GM04504 (cell line): ENCODE data around the gene SNUPN.
"Not testable (repeated sequence)": the region's sequence is repeated elsewhere in the genome, so short reads cannot be mapped to it uniquely, and the experiment has no call there.

Experiments
- DNase-seq: peaks from one replicate; pipeline ENCODE4 v3.0.0-alpha.2; 2012; ENCODE audit warnings: low read depth

SNUPN gene

DNA sequence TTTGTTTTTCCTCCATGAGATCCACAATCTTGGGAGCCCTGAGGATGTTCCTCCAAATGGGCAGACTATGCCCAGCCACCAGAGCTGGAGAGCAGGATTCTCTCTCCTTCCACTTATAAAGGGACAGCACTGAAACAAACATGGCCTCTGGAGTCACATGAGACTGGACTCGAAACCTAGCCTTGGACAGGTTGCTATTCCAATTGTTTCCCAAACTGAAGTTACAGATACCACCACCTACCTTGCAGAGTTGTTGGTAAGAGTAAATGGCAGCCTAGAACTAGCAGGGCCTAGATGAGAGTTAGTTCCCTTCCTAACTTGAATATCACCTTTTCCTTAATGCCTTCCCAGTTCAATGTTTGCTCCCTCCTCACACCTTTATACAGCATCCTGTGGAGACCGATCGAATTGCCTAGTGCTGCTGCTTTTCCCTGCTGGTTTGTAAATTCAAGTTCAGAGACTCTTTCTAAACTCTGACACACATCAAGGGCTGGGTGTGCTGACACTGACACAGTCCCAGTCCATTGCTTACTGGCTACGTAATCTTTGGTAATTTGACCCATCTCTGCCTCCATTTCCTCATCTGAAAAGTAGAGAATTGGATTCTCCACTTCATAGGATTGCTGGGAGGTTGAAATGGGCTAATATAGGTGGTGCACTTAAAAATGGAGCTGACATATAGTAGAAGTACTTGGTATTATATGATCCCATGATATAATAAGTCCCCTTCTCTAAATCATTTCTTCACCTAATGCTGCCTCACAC, 11.9 kb upstream of the SNUPN start:
- DNase-seq: no peak

- no peak for DNase-seq
These were observed 10.5 kb upstream of the SNUPN start for GRCh38 chr15:75636026-75636425.

DNA sequence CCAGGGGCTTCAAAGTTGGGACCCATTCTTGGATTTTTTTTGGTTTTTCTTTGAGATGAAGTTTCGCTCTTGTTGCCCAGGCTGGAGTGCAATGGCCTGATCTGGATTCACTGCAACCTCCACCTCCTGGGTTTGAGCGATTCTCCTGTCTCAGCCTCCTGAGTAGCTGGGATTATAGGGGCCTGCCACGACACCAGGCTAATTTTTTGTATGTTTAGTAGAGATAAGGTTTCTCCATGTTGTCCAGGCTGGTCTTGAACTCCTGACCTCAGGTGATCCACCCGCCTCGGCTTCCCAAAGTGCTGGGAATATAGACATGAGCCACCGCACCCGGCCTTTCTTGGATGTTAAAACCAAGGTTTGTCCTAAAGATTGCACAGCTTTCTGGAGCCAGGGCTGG, 8.4 kb upstream of the SNUPN start:
- not testable (repeated sequence) for DNase-seq

- no peak for DNase-seq
These were observed 6.4 kb upstream of the SNUPN start for GRCh38 chr15:75631935-75632334.

DNA sequence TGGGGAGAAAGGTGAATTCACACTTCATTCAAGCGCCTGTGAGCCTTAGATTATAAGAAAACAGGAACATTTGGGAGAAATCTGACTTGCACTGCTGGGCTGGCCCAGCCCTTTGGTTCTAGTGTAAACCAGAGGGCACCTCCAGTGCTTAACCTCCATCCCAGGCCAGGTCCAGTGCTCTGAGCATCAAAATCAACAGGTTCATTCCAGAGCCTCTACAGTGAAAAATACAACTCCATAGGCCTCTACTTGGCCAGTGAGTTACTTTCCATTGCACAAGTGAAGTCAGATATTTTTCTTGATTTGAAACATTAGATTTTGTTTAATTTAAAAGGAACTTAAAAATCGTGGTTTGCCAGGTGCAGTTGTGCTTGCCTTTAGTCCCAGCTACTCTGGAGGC, 3.0 kb downstream of the SNUPN start:
- DNase-seq: no peak

GRCh38 chr15:75620841-75621391, 4.6 kb downstream of the SNUPN start:
- peak; percentile 74 for DNase-seq

GRCh38 chr15:75620058-75620820, 5.3 kb downstream of the SNUPN start:
- DNase-seq: peak; percentile 35

DNA sequence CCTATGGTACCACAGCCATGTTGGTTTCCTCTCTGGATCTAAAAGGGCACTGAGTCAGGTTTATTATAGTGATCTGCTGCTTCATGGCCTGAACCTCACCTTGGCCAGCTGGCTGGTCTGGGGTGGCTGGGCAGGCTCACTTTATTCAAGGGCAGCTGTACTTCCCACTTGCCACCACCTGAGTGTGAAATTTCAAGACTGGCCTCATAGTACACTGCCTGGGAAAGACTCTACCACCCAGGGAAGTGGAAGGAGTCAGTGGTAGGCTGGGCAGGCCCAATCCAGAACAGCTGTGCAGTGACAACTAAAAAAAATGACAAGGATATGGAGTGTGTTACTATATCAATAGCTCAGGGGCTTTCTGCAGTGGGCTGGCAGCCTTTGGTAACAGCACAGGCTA, 8.8 kb downstream of the SNUPN start:
- DNase-seq: no peak

GRCh38 chr15:75606711-75607699, 18.5 kb downstream of the SNUPN start:
- DNase-seq: no peak

GRCh38 chr15:75606026-75606425, 19.5 kb downstream of the SNUPN start:
- DNase-seq: no peak

DNA sequence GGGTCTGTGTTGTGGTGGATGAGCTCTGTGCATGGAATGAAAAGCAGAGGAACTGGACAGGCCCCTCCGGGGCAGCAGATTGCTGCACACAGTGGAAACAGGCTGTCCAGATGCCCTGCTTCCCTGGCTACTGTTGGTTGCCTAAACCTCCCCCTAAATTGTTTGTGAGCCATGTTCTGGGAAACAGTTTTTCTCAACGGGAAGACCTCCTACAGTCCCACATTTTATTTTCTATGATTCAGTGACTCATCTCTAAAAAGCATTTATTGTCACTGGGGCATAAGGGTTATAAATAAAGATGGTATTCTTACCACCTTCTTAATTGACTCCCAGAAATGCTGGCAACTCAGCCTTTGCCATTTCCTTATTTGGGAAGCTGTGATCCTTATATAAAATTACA, 26.1 kb downstream of the SNUPN start:
- DNase-seq: no peak

DNA sequence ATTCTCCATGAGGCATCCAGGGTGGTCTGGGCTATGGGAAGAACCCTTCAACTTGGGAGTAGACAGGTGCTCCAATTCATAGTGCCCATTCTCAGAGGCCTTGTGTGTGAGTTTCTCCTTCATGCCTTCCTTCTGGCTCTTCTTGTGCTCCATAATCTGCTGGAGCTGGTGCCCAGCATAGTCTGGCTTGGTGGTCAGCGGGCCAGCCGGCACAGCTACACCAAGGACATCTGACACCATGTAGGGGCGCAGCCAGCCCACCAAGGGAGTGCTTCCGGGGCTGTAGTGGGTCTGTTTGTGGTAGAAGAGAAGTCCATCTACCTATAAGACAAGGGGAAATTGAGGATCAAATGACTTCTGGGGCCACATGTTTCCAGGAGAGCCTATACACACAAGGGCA, 27.2 kb downstream of the SNUPN start:
- DNase-seq: no peak

DNA sequence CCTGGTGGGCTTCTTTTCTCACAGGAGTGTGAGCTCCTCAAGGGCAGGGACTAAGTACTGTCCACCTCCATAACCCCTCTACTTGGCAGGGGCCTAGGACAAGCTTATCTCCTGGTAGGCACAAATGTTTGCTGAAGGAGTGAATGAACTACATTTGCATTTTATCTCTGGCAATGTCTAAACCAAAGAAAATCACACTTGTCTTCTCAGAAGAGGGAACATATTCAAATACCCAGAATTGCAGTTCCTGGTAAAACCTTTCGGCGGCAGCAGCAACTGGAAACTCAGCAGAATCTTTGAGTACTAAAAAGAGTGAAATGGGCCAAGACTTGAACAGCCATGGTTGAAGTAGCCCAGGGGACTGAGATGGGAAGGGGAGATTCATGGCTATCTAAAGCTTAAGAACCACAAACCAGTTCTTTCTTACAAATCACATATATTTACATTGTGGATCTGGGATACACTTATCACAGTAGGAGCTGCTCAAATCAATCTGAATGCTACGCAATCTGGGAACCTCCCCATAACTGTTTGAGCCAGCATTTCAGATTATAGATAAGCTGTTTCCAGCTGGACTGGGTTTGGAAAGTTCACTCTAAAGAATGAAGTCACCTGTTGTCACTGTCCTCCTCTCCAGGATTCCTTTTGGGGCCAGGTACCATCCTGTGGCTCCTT, 27.7 kb downstream of the SNUPN start:
- no peak for DNase-seq

- no peak for DNase-seq
These were observed 28.7 kb downstream of the SNUPN start for GRCh38 chr15:75596703-75597345.

- no peak for DNase-seq
These were observed 31.2 kb downstream of the SNUPN start for GRCh38 chr15:75594276-75594675.

GRCh38 chr15:75591655-75592364, 33.7 kb downstream of the SNUPN start:
- DNase-seq: no peak

DNA sequence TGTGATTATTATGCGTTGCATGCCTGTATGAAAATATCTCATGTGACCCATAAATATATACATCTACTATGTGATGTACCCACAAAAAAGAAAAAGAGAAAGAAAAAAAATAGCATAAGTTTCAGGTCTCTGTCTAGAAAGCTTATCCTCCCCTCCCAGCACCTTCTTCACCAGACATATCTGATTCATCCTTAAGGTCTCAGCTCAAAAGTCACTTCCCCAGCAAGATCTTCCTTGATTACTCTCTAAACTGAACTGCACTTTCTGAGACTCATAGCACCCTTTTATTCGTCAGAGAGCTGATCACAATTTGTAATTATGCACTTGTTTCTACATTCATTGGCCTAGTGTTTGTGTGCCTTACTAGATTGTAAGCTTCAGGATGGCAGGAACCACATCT, 35.3 kb downstream of the SNUPN start:
- no peak for DNase-seq

DNA sequence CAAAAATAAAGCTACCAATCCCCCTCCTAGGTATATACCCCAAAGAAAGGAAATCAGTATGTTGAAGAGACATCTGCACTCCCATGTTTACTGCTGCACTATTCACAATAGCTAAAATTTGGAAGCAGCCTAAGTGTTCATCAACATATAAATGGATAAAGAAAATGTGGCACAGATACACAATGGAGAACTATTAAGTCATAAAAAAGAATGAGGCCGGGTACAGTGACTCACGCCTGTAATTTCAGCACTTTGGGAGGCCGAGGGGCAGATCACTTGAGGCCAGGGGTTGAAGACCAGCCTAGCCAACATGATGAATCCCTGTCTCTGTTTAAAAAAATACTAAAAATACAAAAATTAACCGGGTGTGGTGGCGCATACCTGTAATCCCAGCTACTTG, 36.5 kb downstream of the SNUPN start:
- DNase-seq: no peak

GRCh38 chr15:75586422-75586821, 39.1 kb downstream of the SNUPN start:
- DNase-seq: not testable (repeated sequence)

- DNase-seq: no peak
These were observed 41.4 kb downstream of the SNUPN start for GRCh38 chr15:75584121-75584520.
